ENCODE measurements around the gene SRSF12.

DNA sequence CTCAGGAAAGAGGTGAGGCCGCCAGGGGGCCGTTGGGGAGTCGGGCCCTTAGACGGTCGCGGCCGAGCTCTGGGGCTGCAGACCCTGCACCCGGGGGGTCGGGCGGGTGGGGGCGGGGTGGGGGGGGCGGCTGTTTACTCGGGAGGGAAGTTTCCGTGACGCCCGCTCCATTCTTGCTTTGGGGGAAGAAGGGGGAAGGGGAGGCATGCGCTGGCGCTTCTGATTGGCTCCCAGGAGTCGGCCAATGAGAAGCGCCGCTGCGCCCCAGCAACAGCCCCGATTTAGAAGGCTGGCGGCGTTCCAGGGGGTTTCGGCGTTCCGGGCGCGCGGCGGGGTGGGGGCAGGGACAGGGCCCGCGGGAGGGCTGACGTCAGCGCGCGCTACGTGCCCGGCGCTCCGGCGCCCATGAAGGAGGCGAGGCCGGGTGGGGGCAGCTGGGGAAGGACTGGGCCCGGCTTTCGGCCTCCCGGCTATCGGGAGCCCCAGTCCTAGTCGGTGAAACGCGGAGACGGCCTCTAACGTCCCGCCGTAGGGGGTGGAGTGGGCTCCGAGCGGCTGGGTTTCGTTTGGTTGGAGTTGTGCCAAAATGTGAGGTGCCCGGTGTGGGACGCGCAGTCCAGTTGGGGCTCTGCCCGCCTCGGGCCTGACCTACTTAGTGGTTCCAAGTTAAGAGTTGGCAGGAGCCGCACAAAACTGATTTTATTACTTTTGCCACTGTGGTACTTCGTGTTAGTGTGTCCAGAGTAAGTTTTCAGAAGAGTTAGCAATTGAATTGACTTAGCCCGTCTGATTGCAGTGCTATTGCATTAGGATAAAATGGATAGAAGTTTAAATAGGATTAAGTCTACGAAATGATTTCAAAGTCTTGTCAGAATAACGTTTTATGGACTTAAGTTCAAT lies 36.2 kb downstream of the SRSF12 start:
- TF ChIP-seq, protein P1, sequence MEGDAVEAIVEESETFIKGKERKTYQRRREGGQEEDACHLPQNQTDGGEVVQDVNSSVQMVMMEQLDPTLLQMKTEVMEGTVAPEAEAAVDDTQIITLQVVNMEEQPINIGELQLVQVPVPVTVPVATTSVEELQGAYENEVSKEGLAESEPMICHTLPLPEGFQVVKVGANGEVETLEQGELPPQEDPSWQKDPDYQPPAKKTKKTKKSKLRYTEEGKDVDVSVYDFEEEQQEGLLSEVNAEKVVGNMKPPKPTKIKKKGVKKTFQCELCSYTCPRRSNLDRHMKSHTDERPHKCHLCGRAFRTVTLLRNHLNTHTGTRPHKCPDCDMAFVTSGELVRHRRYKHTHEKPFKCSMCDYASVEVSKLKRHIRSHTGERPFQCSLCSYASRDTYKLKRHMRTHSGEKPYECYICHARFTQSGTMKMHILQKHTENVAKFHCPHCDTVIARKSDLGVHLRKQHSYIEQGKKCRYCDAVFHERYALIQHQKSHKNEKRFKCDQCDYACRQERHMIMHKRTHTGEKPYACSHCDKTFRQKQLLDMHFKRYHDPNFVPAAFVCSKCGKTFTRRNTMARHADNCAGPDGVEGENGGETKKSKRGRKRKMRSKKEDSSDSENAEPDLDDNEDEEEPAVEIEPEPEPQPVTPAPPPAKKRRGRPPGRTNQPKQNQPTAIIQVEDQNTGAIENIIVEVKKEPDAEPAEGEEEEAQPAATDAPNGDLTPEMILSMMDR (IDR thresholded peaks at IDR 0.05; ENCODE audit: poor library complexity): no peak
- TF ChIP-seq EZH2 (IDR thresholded peaks at IDR 0.05; ENCODE audit: borderline replicate concordance) (no peak), EZH2phosphoT487 (IDR thresholded peaks at IDR 0.05; ENCODE audit: low read depth, severe bottlenecking, unreplicated experiment) (no peak)
